IMR-90 (cell line): Measurements from ENCODE around the gene ARFIP1. TPM values are rescaled to one million over a fixed set of nuclear protein-coding genes. Genes with fewer than 3 reads are reported as not detected.

Experiments
- ATAC-seq: fragments of 200-7000 bp; cut with Tn5 transposase; 2 replicates; pipeline ENCODE4 v1.9.1; 2020; ENCODE audit warnings: low read depth, mild to moderate bottlenecking, moderate library complexity
- BruUV-seq: library from RNA; stranded (reverse); fragments of 400-500 nt; replicated peaks from 2 replicates; lab custom pipeline; 2021; lab: Mats Ljungman, UMichigan
- CTCF ChIA-PET: fragments of 300-600 bp; formaldehyde crosslinking; extraction: SDS; loops from one replicate; lab custom pipeline; 2021; ENCODE audit warnings: antibody characterized with exemption; lab: Yijun Ruan, JAX
- POLR2A ChIA-PET: fragments of 300-600 bp; sonication (Branson Sonifier 250); formaldehyde crosslinking; loops from one replicate; lab custom pipeline; 2022; ENCODE audit warnings: antibody characterized with exemption; ENCODE audit not compliant: unreplicated experiment; lab: Charles Lee
- DNase-seq: peaks from one replicate; pipeline ENCODE4 v3.0.0; 2013
- H2AFZ ChIP-seq: replicated peaks from 2 replicates; pipeline ENCODE3; 2013; ENCODE audit warnings: low read length, mild to moderate bottlenecking; ENCODE audit not compliant: poor library complexity
- H2AK5ac ChIP-seq: 2 replicates; pipeline ENCODE4 v1.6.1; 2013; ENCODE audit warnings: low read depth, low read length, inconsistent platforms
- H2AK9ac ChIP-seq: replicated peaks from 2 replicates; pipeline ENCODE3; 2013; ENCODE audit warnings: mild to moderate bottlenecking, low read depth, low read length, moderate library complexity; ENCODE audit not compliant: poor library complexity
- H2BK120ac ChIP-seq: 2 replicates; pipeline ENCODE4 v1.6.1; 2013; ENCODE audit warnings: low read depth, low read length, inconsistent platforms
- H2BK15ac ChIP-seq: 3 replicates; pipeline ENCODE4 v1.6.1; 2013; ENCODE audit warnings: low read depth, low read length, inconsistent platforms
- H2BK20ac ChIP-seq: 2 replicates; pipeline ENCODE4 v1.6.1; 2013; ENCODE audit warnings: low read depth, mild to moderate bottlenecking, inconsistent platforms, low read length, moderate library complexity
- H2BK5ac ChIP-seq: 2 replicates; pipeline ENCODE4 v1.6.1; 2013; ENCODE audit warnings: mild to moderate bottlenecking, low read depth, low read length, inconsistent platforms; ENCODE audit not compliant: poor library complexity, severe bottlenecking
- H3K14ac ChIP-seq: replicated peaks from 2 replicates; pipeline ENCODE4 v1.6.1; 2013; ENCODE audit warnings: low read depth, low read length, inconsistent platforms
- H3K18ac ChIP-seq: 2 replicates; pipeline ENCODE4 v1.6.1; 2013; ENCODE audit warnings: low read depth, low read length, control low read depth
- H3K23ac ChIP-seq: 2 replicates; pipeline ENCODE4 v1.6.1; 2013; ENCODE audit warnings: low read depth, low read length, inconsistent platforms
- H3K27ac ChIP-seq: 2 replicates; pipeline ENCODE4 v1.5.1; 2013; ENCODE audit warnings: mild to moderate bottlenecking, control low read depth, low read length; ENCODE audit not compliant: insufficient read depth
- H3K27me3 ChIP-seq: 2 replicates; pipeline ENCODE4 v1.6.1; 2013; ENCODE audit warnings: low read length; ENCODE audit not compliant: control insufficient read depth, insufficient read depth
- H3K36me3 ChIP-seq: 2 replicates; pipeline ENCODE4 v1.6.1; 2013; ENCODE audit warnings: low read length, mixed read lengths; ENCODE audit not compliant: control insufficient read depth, insufficient read depth
- H3K4ac ChIP-seq: 2 replicates; pipeline ENCODE4 v1.6.1; 2013; ENCODE audit warnings: low read depth, low read length, inconsistent platforms
- H3K4me1 ChIP-seq: 2 replicates; pipeline ENCODE4 v1.6.1; 2013; ENCODE audit warnings: low read length, mixed read lengths; ENCODE audit not compliant: control insufficient read depth, insufficient read depth
- H3K4me2 ChIP-seq: 2 replicates; pipeline ENCODE4 v1.6.1; 2013; ENCODE audit warnings: low read depth, mild to moderate bottlenecking, control low read depth, low read length, moderate library complexity
- H3K4me3 ChIP-seq: 2 replicates; pipeline ENCODE4 v1.5.1; 2013; ENCODE audit warnings: low read depth, mild to moderate bottlenecking, control low read depth, low read length, moderate library complexity; ENCODE audit not compliant: insufficient read depth
- H3K56ac ChIP-seq: 2 replicates; pipeline ENCODE4 v1.6.1; 2013; ENCODE audit warnings: low read length, inconsistent platforms; ENCODE audit not compliant: insufficient read depth; ENCODE audit errors: extremely low read depth
- H3K79me1 ChIP-seq, 2 experiments: 2 replicates each; pipeline ENCODE4 v1.6.1; 2013; ENCODE audit warnings: low read length in 2 of 2, inconsistent platforms in 1 of 2, low read depth in 1 of 2
- H3K9ac ChIP-seq: 2 replicates; pipeline ENCODE4 v1.6.1; 2013; ENCODE audit warnings: low read depth, low read length, control low read depth
- H3K9me1 ChIP-seq: 2 replicates; pipeline ENCODE4 v1.6.1; 2013; ENCODE audit warnings: low read length, inconsistent platforms; ENCODE audit not compliant: insufficient read depth
- H3K9me3 ChIP-seq: 2 replicates; pipeline ENCODE4 v1.6.1; 2013; ENCODE audit warnings: low read length; ENCODE audit not compliant: control insufficient read depth, insufficient read depth
- H4K20me1 ChIP-seq: 2 replicates; pipeline ENCODE4 v1.6.1; 2013; ENCODE audit warnings: low read length, inconsistent platforms; ENCODE audit not compliant: insufficient read depth
- H4K5ac ChIP-seq: 2 replicates; pipeline ENCODE4 v1.6.1; 2013; ENCODE audit warnings: mild to moderate bottlenecking, low read depth, low read length, control low read depth
- H4K8ac ChIP-seq, 2 experiments: 2 replicates each; pipeline ENCODE4 v1.6.1; 2013; ENCODE audit warnings: low read depth in 2 of 2, low read length in 2 of 2, control low read depth in 1 of 2, inconsistent platforms in 1 of 2
- H4K91ac ChIP-seq: 2 replicates; pipeline ENCODE4 v1.6.1; 2013; ENCODE audit warnings: low read depth, low read length, inconsistent platforms; ENCODE audit not compliant: insufficient read depth
- BHLHE40 ChIP-seq: fragments of 150-350 bp; IDR thresholded peaks from 2 replicates; pipeline ENCODE4 v1.6.1; 2016; ENCODE audit warnings: mild to moderate bottlenecking, low read depth, low read length
- FOS ChIP-seq: fragments of 150-350 bp; IDR thresholded peaks from 2 replicates; pipeline ENCODE4 v1.6.1; 2016; ENCODE audit warnings: low read depth, low read length
- POLR2A ChIP-seq: IDR thresholded peaks from 2 replicates; pipeline ENCODE4 v1.6.1; 2012; ENCODE audit warnings: mild to moderate bottlenecking, low read depth, low read length
- WGBS, 2 experiments: methylation state at CpG; one replicate each; pipeline versions ENCODE4 v1.1.5 to v1.1.7; 2013; ENCODE audit warnings: missing lambda C conversion rate in 2 of 2; ENCODE audit not compliant: insufficient read length in 1 of 2; ENCODE audit errors: extremely low coverage in 2 of 2; 5-methylcytosine and 5-hydroxymethylcytosine counted together
- dilution Hi-C: fragments of 300-500 bp; cut with HindIII; formaldehyde crosslinking; loops from one replicate; pipeline ENCODE4 v1.14.3; 2018; ENCODE audit warnings: low sequenced_read_pairs; ENCODE audit not compliant: unreplicated experiment
- in situ Hi-C: fragments of 300-500 bp; cut with MboI; formaldehyde crosslinking; loops from 3 replicates; pipeline ENCODE4 v1.14.3; 2019; ENCODE audit warnings: low sequenced_read_pairs, inconsistent platforms, mixed read lengths
- intact Hi-C: fragments of 100-400 bp; cut with micrococcal nuclease; formaldehyde crosslinking; loops from 2 replicates; pipeline ENCODE4 v1.10.0; 2022
- polyA plus RNA-seq, 3 experiments: library from polyadenylated mRNA; depleted of rRNA; stranded (reverse); fragments of >200 nt; gene quantifications; 2 replicates each; pipeline ENCODE4 v1.2.3, GENCODE V29; 2012; ENCODE audit warnings: low replicate concordance in 1 of 3
- total RNA-seq: library from RNA; depleted of rRNA; stranded (reverse); fragments of >200 nt; gene quantifications from 2 replicates; pipeline ENCODE4 v1.2.3, GENCODE V29; 2012

ARFIP1 gene
- total and polyA plus RNA-seq, 2 of the 4 experiments (the other 2 are of a cell fraction), result 12.7 to 30.5 TPM

GRCh38 chr4:152946446-152946845 is 166.7 kb downstream of the ARFIP1 start:
- intact Hi-C loops, result no loop called here
- H3K18ac ChIP-seq, result no peak overlapping the region
- no peak overlapping the region for H3K4me3 ChIP-seq
- no peak overlapping the region for H4K8ac ChIP-seq
- dilution Hi-C loops, result no loop called here
- H4K91ac ChIP-seq, result no peak overlapping the region
- in situ Hi-C loops, result no loop called here
- H2AK5ac ChIP-seq, result no peak overlapping the region
- BruUV-seq, result no TSS peak
- no peak for DNase-seq
- TF ChIP-seq POLR2A (no peak), BHLHE40 (no peak), FOS (no peak)
- H3K9me3 ChIP-seq, result no peaks in the 10 kb centered on the region
- H2BK5ac ChIP-seq, result no peak overlapping the region
- ChIA-PET POLR2A (no interaction called here), CTCF (no interaction called here)
- peaks cover 11% of the 10 kb centered on the region for H3K27me3 ChIP-seq
- no peak for ATAC-seq
- H3K23ac ChIP-seq, result no peak overlapping the region
- H3K9ac ChIP-seq, result no peak overlapping the region; the same call in 1 of the 2 replicates
- no peak overlapping the region for H3K4ac ChIP-seq
- no peak overlapping the region for H2BK20ac ChIP-seq
- no peaks in the 10 kb centered on the region for H3K36me3 ChIP-seq
- no peak overlapping the region for H3K27ac ChIP-seq
- H2BK120ac ChIP-seq, result no peak overlapping the region
- no peak overlapping the region for H3K56ac ChIP-seq
- no CpG with 5 or more reads among the region's 4 CpGs for WGBS, 2 experiments
- no peak overlapping the region for H3K4me2 ChIP-seq
- H2AK9ac ChIP-seq, result no peak overlapping the region
- no peak overlapping the region for H4K5ac ChIP-seq
- H3K79me1 ChIP-seq, result no peaks in the 10 kb centered on the region
- no peak overlapping the region for H2BK15ac ChIP-seq
- H2AFZ ChIP-seq, result no peak overlapping the region
- no peaks in the 10 kb centered on the region for H3K9me1 ChIP-seq
- no peaks in the 10 kb centered on the region for H4K20me1 ChIP-seq
- no peak overlapping the region for H3K14ac ChIP-seq
- H3K4me1 ChIP-seq, result peaks cover 2% of the 10 kb centered on the region; the same call in 1 of the 2 replicates
